Measurements from ENCODE around the gene KCNH3.

Gene KCNH3

DNA sequence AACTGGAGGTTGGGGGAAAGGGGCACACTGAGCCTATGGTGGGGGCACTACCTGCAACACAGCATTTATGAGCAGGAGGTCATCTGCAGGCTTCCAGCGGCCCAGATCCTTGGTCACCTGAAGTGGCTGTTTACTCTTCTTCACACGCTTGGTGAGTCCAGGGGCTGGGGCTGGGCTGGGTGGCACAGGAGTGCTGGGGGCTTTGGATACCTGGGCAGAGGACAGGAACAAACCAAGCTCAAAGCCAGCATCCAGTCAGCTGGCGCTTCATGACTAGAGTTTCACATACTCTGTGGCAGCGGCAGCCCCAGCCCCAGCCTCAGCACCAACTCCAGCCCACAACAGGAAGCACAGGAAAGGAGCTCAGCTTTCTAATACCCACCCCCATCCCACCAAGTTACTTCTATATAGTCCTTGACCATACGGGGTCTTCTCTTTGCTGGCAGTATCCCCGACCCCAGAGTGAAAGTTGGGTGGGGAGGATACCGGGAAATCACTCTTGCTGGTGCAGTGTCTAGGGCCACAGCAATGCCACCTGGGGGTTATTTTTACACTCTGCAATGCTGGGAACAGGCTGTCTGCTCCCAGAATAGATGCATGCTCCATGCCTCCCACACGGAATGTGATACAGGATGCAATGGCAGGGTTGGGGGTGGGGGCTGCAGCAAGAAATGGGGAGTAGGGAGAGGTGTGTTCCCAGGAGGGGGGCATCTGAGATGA lies 26.0 kb downstream of the KCNH3 start:
- peaks cover 50% of the 10 kb centered on the region for H3K36me3 ChIP-seq (ENCODE audit: insufficient read depth, low read length)
- peaks cover 16% of the 10 kb centered on the region for H3K4me1 ChIP-seq (ENCODE audit: insufficient read depth, low read length)
- no peak overlapping the region for H3K4me3 ChIP-seq (ENCODE audit: low read length)
- H3K9me3 ChIP-seq (ENCODE audit: low read length), result no peaks in the 10 kb centered on the region
- no peak overlapping the region for H2AFZ ChIP-seq (ENCODE audit: low read depth, low read length)
- H3K27me3 ChIP-seq (ENCODE audit: insufficient read depth, low read length), result no peaks in the 10 kb centered on the region

- Histone ChIP-seq H3K4me1 (ENCODE audit: insufficient read depth, low read length) (peaks cover 16% of the 10 kb centered on the region), H3K27me3 (ENCODE audit: insufficient read depth, low read length) (no peaks in the 10 kb centered on the region), H3K9me3 (ENCODE audit: low read length) (no peaks in the 10 kb centered on the region), H3K36me3 (ENCODE audit: insufficient read depth, low read length) (peaks cover 45% of the 10 kb centered on the region), H2AFZ (ENCODE audit: low read depth, low read length) (no peak overlapping the region), H3K4me3 (ENCODE audit: low read length) (no peak overlapping the region)
Observed at GRCh38 chr12:49565406-49566265, 26.8 kb downstream of the KCNH3 start.

GRCh38 chr12:49566361-49566760 lies 27.5 kb downstream of the KCNH3 start:
- Histone ChIP-seq H3K36me3 (ENCODE audit: insufficient read depth, low read length) (peaks cover 40% of the 10 kb centered on the region), H3K4me1 (ENCODE audit: insufficient read depth, low read length) (peaks cover 16% of the 10 kb centered on the region), H2AFZ (ENCODE audit: low read depth, low read length) (no peak overlapping the region), H3K9me3 (ENCODE audit: low read length) (no peaks in the 10 kb centered on the region), H3K27me3 (ENCODE audit: insufficient read depth, low read length) (no peaks in the 10 kb centered on the region), H3K4me3 (ENCODE audit: low read length) (peak overlapping the region; percentile 95)

DNA sequence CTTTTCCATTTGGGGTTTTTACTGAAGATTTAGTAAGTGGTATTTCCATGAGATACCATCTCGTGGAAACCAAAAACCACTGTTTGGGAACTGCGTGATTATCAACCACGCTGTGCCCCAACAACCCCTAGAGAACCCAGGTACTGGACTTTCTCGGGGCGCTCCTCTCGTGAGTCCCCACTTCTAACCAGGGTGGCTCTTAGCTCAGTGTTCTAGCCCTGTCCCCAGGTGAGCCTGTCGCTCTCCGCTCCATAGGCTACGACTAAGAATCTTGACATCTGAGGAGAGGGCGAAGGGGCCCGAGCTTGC lies 28.4 kb downstream of the KCNH3 start:
- peaks cover 32% of the 10 kb centered on the region for H3K36me3 ChIP-seq (ENCODE audit: insufficient read depth, low read length)
- peak overlapping the region; percentile 95 for H3K4me3 ChIP-seq (ENCODE audit: low read length)
- no peaks in the 10 kb centered on the region for H3K9me3 ChIP-seq (ENCODE audit: low read length)
- no peaks in the 10 kb centered on the region for H3K27me3 ChIP-seq (ENCODE audit: insufficient read depth, low read length)
- peak overlapping the region; percentile 90 for H2AFZ ChIP-seq (ENCODE audit: low read depth, low read length)
- peaks cover 16% of the 10 kb centered on the region for H3K4me1 ChIP-seq (ENCODE audit: insufficient read depth, low read length)

DNA sequence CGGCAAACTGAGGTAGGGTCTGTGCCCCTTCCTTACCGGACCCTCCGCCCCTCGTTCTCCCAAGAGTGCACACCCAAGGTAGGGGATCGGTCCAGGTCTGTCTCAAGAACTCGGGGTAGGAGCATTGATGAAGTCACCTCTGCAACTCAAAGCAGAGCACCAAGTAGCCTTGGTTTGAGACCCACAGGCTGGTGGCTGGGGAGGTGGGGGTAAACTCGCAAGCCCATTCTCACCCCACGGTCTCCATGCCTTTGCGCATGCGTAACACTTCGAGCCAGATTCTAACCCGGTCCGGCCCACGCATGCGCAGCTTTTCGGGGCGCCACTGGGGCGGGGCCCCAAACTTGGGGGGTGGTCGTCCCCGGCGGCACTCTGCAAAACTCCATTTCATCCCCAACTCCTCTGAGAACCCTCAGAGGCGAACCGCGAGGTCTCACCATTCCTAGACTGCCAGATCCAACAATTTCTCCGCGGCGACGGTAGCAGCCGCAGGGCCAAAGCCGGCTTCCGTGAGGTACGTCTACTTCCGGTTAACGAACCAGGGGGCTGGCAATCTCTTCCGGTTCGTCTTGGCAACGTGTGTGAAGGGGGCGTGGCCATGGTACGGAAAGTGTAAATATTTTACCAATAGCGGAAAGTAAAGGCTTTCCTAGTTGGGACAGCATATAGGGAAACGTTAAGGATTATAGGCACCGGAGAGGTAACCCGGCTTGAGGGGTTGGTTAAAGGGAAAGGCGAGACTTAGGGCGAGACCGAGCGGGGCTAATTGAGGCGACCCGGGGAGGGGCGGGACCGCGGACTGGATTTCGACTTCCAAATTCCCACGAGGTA lies 29.0 kb downstream of the KCNH3 start, which contains the start of gene MCRS1:
MCRS1 (minus strand) TSS at position 532 of the 831 bp plus-strand sequence. CDS start 1,411 bp downstream, outside the sequence.
- Histone ChIP-seq H3K36me3 (ENCODE audit: insufficient read depth, low read length) (peaks cover 26% of the 10 kb centered on the region), H3K27me3 (ENCODE audit: insufficient read depth, low read length) (no peaks in the 10 kb centered on the region), H3K4me1 (ENCODE audit: insufficient read depth, low read length) (peaks cover 16% of the 10 kb centered on the region), H3K4me3 (ENCODE audit: low read length) (peak within 1 kb of the TSS; percentile 95), H3K9me3 (ENCODE audit: low read length) (no peaks in the 10 kb centered on the region), H2AFZ (ENCODE audit: low read depth, low read length) (peak within 1 kb of the TSS; percentile 90)

DNA sequence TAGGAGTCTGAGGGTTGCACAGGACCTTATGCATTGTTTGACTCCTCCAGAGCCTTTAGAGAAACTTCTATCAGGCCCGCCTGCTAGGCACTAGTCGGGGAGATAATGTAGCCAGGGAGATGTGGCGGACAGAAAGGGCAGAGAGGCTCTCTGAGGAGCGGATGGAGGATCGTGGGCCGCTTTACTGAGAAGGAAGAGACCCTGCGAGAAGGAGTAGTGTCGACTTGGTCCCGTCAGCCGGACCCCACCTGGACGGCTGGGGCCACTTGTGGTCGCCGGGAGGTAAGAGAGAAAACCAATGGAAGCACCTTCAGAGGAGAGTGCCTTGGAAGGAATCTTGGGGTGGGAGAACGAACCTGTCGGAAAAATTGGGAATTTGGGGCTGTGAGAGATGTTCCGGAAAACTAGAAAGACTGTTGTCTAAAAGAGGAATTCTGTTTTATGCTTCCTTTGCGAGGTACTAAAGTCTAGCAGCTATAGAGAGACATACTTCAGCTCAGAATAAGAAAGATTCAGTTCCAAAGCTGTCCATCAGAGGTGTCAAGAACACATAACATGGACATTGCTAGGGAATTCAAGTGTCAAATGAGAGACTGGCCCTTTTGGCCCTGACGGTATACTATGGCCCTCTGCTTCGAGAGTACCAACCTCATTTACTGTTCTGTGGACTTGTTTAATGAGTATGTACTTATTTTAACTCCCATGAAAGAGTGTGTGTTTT lies 29.8 kb downstream of the KCNH3 start:
- Histone ChIP-seq H2AFZ (ENCODE audit: low read depth, low read length) (peak overlapping the region; percentile 90), H3K36me3 (ENCODE audit: insufficient read depth, low read length) (peaks cover 19% of the 10 kb centered on the region), H3K27me3 (ENCODE audit: insufficient read depth, low read length) (no peaks in the 10 kb centered on the region), H3K4me3 (ENCODE audit: low read length) (peak overlapping the region; percentile 95), H3K4me1 (ENCODE audit: insufficient read depth, low read length) (peaks cover 16% of the 10 kb centered on the region), H3K9me3 (ENCODE audit: low read length) (no peaks in the 10 kb centered on the region)

DNA sequence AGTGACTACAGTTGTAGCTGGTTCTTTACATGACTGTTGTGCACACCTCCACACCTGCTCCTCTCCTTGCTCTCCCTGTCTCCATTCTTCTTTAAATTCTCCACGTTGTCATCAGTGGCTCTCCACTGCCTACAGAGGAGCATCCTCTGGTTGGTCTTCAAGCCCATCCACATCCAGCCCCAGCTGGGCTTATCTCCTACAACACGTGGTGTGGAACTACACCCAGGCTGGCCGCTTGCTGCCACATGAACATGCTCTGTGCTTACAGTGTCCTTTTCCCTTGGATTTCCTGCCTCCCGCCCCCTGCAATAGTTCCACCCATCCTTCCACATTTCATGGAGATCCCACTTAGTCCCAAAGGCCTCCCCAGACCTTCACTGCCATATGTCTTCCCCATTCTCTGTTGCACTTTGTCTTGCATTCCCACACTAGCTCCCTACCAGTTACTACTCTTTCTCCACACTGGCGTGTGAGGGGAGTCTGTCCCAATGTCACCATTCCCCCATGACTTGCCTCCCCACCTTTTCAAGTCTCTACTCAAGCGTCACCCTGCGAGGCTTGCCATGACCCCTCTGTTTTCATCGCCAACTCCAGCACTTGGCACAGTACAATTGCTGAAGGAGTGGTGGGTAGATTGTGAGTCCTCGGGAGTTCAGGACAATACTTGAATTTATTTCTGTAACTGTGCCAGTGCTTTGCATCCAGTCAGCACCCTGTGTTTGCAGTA lies 38.9 kb downstream of the KCNH3 start:
- Histone ChIP-seq H3K9me3 (ENCODE audit: low read length) (no peaks in the 10 kb centered on the region), H3K4me1 (ENCODE audit: insufficient read depth, low read length) (peaks cover 12% of the 10 kb centered on the region), H3K36me3 (ENCODE audit: insufficient read depth, low read length) (peaks cover 5% of the 10 kb centered on the region), H3K4me3 (ENCODE audit: low read length) (no peak overlapping the region), H2AFZ (ENCODE audit: low read depth, low read length) (no peak overlapping the region), H3K27me3 (ENCODE audit: insufficient read depth, low read length) (no peaks in the 10 kb centered on the region)

GRCh38 chr12:49578471-49579112 lies 39.8 kb downstream of the KCNH3 start:
- Histone ChIP-seq H3K9me3 (ENCODE audit: low read length) (no peaks in the 10 kb centered on the region), H3K4me3 (ENCODE audit: low read length) (no peak overlapping the region), H3K27me3 (ENCODE audit: insufficient read depth, low read length) (no peaks in the 10 kb centered on the region), H3K4me1 (ENCODE audit: insufficient read depth, low read length) (peaks cover 12% of the 10 kb centered on the region), H3K36me3 (ENCODE audit: insufficient read depth, low read length) (peaks cover 5% of the 10 kb centered on the region), H2AFZ (ENCODE audit: low read depth, low read length) (no peak overlapping the region)

DNA sequence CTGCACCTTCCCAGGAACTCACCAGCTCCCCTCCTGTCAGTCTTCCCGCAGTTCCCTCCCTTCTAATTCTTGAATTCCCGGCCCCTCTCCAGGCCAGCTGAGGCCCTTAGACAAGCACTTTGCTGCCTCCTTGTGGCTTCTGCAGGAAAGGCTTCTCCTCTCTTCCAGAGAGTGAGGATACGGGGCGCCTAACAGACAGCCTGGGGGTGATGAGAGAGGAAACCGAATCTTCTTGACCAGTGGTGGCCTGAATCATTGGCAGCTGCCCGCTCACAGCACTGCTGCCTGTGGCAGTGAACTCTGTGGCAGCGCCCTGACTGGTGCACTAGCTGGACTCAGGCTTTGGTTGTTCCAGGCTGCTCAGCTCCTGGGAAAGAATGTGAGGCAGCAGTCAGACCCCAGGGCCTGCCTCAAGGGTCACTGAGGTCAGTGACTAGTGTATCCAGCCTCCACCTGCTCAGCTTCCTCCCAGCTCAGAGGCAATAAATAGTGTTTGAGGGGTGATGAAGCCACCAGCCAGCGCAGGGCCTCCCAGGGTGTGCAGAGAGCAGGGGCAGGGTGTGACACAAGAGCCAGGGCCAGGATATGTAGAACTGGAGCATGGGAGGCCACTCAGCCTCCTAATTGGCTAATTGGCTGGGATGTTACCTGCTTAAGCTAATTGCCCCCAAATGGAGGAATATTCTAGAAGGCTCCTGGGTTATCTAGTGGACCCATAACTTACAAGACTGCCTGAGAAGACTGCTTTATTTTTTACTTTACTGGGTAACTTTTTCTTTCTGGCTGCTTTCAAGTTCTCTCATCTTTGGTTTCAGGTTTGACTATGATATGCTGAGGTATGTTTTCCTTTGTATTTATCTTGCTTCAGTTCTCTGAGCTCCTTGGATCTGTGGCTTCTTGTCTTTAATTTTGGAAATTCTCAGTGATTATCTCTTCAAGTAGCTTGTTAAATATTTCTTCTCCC lies 42.0 kb downstream of the KCNH3 start:
- Histone ChIP-seq H3K9me3 (ENCODE audit: low read length) (no peaks in the 10 kb centered on the region), H3K4me1 (ENCODE audit: insufficient read depth, low read length) (peaks cover 12% of the 10 kb centered on the region), H3K27me3 (ENCODE audit: insufficient read depth, low read length) (no peaks in the 10 kb centered on the region), H3K36me3 (ENCODE audit: insufficient read depth, low read length) (peaks cover 5% of the 10 kb centered on the region), H3K4me3 (ENCODE audit: low read length) (no peak overlapping the region), H2AFZ (ENCODE audit: low read depth, low read length) (no peak overlapping the region)

DNA sequence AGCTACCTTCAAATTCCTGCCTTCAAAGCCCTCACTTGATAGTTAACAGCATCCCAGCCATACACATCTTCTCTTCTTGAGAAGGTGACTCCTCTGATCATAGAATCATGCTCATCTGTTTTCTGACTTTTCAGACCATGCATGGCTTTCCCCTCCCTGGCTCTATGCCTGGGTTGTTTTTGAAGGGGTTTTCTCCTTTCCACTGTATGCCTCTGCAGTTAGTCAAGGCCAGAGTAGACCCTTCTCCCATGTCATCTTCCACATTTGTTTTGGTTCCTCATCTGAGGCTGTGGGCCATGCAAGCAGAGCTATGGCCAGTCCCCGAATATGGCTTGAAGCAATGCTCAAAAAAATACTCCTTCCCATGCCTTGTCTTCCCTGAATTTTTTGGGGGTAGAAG lies 43.4 kb downstream of the KCNH3 start:
- H3K36me3 ChIP-seq (ENCODE audit: insufficient read depth, low read length), result peaks cover 5% of the 10 kb centered on the region
- H3K27me3 ChIP-seq (ENCODE audit: insufficient read depth, low read length), result no peaks in the 10 kb centered on the region

DNA sequence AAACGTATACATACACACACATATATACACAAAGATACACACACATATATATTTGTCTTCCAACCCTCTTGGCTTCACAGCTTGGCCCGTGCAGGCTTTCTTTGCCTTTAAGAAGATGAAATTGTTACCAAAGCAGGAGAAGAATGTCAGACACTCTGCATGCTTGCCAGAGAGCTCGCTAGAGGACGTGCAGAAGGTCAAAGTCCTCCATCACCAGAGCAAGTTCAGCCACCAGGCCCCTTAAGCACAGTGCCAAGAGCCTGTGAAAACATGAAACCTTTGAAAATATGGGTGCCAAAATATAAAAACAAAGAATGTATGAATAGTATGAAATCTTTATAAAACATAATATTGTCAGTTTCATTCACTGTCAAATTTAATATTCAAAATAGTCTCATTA lies 44.0 kb downstream of the KCNH3 start:
- H3K9me3 ChIP-seq (ENCODE audit: low read length), result no peaks in the 10 kb centered on the region
- no peaks in the 10 kb centered on the region for H3K27me3 ChIP-seq (ENCODE audit: insufficient read depth, low read length)
- peaks cover 12% of the 10 kb centered on the region for H3K4me1 ChIP-seq (ENCODE audit: insufficient read depth, low read length)
- no peak overlapping the region for H2AFZ ChIP-seq (ENCODE audit: low read depth, low read length)
- H3K4me3 ChIP-seq (ENCODE audit: low read length), result no peak overlapping the region
- peaks cover 3% of the 10 kb centered on the region for H3K36me3 ChIP-seq (ENCODE audit: insufficient read depth, low read length)

More for the DNA sequence above, 43.4 kb downstream of the KCNH3 start:
- no peaks in the 10 kb centered on the region for H3K9me3 ChIP-seq (ENCODE audit: low read length)
- H3K4me1 ChIP-seq (ENCODE audit: insufficient read depth, low read length), result peaks cover 12% of the 10 kb centered on the region
- H2AFZ ChIP-seq (ENCODE audit: low read depth, low read length), result no peak overlapping the region
- no peak overlapping the region for H3K4me3 ChIP-seq (ENCODE audit: low read length)
